HFF-Myc (cell line): ENCODE data around the gene DUS1L.

Experiments used
- DNase-seq: peaks from one replicate; pipeline ENCODE4 v3.0.0-alpha.2; 2011; ENCODE audit warnings: low read depth; ENCODE audit errors: extremely low read depth
- H3K4me3 ChIP-seq: replicated peaks from 2 replicates; pipeline ENCODE4 v1.5.1; 2011; ENCODE audit warnings: low read depth, mild to moderate bottlenecking, control low read depth, low read length
- TF ChIP-seq, protein P1 (sequence below): IDR thresholded peaks from 2 replicates; pipeline ENCODE4 v1.5.1; 2012; ENCODE audit warnings: mild to moderate bottlenecking, low read depth, low read length, control low read depth; ENCODE audit errors: missing control alignments

Gene DUS1L

DNA sequence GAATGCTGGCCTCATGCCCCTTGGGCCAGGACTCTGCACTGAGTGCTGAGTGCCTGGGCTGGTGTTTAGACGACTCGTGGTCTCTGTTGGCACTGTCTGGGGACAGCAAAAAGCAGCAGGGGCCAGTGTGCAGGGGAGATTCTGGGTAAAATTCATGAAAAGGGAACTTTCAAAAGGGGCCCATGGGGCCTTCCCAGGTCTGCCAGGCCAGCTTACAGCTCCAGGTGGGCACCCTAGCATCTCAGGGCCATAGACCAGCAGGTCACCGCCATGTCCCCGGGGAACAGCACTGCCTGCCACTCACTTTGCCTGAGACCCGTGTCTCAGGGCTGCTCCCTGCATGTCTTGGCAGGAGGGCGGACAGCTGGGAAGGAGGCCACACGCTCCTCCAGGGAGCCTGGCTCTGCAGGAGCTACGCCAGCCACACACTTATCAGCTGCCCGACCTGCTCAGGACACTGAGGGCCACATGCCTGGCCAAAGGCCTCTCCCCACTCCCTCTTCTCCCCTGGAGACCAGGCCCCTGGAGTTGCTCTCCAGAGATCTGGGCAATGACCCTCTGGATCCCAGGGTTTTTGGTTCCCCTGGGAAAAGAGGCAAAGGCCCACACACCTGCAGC, 41.2 kb upstream of the DUS1L start:
- no peak overlapping the region for H3K4me3 ChIP-seq
- TF ChIP-seq, protein P1, sequence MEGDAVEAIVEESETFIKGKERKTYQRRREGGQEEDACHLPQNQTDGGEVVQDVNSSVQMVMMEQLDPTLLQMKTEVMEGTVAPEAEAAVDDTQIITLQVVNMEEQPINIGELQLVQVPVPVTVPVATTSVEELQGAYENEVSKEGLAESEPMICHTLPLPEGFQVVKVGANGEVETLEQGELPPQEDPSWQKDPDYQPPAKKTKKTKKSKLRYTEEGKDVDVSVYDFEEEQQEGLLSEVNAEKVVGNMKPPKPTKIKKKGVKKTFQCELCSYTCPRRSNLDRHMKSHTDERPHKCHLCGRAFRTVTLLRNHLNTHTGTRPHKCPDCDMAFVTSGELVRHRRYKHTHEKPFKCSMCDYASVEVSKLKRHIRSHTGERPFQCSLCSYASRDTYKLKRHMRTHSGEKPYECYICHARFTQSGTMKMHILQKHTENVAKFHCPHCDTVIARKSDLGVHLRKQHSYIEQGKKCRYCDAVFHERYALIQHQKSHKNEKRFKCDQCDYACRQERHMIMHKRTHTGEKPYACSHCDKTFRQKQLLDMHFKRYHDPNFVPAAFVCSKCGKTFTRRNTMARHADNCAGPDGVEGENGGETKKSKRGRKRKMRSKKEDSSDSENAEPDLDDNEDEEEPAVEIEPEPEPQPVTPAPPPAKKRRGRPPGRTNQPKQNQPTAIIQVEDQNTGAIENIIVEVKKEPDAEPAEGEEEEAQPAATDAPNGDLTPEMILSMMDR = no peak
- no peak for DNase-seq

DNA sequence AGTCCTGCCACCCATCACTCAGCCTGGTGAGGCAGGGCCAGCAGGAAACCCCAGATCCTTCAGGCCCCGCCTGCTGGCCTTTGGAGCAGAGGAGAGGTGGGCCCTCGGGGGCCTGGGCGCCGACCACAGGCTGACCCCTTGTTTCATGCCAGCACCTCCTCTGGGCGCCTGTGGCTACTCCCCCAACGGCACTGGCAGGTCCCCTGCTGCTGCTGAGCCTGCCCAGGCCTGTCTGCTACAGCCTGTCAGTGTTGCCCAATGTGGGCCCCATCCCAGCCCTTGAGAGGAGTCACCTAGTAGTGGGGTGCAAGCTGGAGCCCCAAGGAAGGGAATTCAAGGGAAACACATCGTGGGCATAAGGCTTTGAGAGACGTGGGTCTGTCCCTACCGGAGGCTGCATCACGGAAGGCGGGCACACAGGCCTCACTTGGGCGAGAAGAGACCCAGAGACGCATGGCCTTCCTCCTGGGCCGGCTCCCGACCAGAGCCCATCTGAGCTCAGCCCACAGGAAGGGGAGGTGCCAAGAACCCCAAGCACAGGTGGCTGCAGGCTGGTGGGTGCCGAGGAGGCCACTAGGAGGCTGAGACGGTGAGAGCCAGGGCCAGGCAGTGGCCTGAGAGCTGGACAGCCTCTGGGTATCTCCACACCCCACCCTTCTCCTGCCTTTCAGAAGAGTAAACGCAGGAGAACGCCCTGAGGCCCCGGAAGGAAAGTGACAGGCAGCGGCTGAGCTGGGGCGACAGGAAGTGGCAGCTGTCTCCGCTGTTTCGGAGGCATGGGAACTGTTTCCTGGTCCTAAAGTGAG, 40.5 kb upstream of the DUS1L start:
- TF ChIP-seq, protein P1 = peak; percentile 37
- H3K4me3 ChIP-seq = 0 out of 2 replicates have a peak overlapping the region, but pooled peaks have one; percentile 2
- DNase-seq = no peak

DNA sequence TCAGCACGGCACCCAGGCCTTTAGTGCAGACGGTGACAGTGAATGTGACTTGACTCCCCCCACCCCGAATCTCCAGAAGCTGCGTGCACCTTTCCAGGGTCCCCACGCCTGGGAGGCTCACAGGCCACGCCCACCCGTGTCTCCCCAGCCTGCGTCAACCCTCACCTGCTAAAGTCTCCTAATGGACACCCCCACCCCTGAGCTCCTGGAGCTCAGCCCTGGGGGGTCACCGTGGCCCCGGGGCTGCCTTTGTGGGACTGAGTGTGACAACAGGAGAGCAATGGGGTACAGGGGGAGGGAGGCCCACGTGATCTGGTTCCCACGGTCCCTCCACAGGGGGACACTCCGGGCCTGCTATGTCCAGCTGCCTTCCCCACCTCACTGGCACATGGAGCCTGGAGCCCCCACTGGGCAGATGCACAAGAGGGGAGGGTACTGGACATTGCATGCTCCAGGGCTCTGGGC, 39.8 kb upstream of the DUS1L start:
- no peak overlapping the region for H3K4me3 ChIP-seq
- TF ChIP-seq, protein P1 = no peak

DNA sequence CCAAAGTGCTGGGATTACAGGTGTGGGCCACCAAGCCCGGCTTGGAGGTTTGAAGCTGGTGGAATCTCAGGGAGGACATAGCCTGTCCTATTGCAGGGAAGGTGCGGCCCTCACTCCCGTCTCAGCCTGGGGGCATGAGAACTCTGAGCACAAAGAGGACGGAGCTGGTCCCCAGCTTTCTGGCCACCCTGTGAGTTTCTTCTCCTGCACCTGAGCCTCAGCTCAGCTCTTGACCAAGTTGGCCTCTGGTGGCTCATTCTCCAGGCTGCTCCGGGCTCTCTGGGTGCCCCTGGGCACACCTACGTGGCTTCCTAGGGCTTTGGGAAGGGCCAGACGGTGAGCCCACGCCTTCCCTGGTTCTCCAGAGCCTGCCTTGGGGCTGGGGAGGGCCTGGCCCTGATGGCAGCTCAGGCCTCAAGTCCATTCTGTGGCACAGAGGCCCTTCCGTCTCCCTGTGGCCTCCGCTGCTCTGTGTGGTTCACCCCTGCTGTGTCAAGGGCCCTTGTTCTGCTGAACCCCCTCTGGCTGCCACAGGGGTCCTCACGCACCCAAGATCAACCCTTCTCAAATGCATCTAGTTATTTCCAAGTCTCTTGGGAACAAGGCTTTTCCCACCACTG, 39.3 kb upstream of the DUS1L start:
- no peak overlapping the region for H3K4me3 ChIP-seq
- DNase-seq = no peak
- TF ChIP-seq, protein P1 = no peak

More for the DNA sequence above, 39.8 kb upstream of the DUS1L start:
- no peak for DNase-seq

DNA sequence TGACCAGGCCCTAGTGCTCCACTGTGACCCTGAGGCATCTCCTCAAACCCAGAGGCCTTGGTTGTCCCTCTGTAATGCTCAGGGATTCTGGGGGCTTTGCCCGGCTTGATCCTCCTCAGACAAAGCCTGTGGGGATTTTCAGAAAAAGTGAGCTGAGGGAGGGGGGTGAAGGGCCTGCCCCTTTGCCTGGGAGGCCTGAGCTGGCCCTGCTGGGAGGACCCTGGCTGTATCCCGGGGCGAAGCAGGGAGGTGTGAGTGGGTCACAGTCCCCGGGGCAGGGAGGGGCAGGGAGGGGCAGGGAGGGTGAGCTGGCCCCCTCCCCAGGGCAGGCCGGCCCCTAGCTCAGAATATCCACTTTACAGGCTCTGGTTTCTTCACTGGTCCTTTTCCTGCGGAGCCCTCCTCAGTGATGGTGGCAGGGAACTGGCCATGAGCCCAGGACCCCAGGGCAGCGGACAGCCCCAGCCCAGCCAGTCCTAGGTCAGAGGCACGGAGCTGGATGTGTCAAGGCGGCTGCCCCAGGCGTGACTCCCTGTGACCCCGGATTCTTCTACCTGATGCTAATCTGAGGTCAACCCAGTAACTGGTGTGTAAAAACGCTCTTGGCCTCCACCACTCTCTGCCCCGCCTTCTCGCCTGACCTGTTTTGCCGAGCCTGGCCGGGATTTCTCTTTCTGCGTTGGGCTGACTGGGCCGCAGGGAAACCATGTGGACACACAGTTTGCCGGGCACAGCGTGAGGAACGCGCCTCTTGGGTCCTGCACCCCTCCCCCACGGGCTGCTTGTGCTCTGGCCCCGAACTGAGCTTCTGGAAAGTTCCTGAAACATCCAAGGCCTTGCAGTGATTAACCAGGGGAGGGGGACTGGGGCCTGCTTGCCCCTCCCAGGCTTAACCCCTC, 38.2 kb upstream of the DUS1L start:
- TF ChIP-seq, protein P1 = no peak
- no peak overlapping the region for H3K4me3 ChIP-seq
- no peak for DNase-seq

DNA sequence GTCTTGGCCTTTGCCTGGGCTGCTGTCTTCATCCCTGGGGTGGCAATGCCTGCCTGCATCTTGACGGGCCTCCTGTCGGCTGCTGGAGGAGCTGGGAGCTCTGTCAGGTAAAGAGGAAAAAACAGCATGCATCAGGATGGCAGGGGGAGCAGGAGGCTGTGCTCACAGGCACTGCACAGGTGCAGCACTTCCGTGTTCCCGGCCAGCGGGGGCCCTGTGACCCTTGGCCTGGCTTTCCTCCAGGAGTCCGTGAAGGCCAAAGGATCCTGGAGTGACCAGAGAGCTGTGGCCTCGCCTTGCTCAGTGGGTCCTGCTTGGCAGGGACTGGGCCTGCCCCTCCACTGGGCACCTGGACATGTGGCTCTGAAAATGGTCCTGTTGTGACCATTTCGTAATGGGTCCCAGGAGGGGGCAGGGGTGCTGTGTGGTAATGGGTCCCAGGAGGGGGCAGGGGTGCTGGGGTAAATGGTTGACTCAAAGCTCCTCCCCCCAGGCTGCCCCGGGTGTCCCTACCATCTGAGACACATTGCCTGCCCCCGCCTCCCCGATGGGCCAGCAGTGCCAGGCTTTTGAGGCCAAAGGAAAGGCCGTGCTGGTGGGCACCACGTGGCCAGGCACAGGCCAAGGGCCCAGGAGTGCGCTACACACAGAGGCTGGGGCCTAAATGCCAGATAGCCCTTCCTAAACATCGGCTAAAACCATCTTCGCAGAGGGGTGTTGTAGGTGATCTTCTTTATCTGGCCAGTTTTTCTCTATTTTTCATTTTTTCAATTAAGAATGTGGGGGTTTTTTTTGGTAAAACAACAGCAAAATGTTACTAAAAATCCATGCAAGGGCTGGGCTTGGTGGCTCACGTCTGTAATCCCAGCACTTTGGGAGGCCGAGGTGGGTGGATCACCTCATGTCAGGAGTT, 36.4 kb upstream of the DUS1L start:
- no peak overlapping the region for H3K4me3 ChIP-seq
- no peak for DNase-seq
- TF ChIP-seq, protein P1 = no peak
